Embryonic facial prominence (tissue), 1 donor: ENCODE results near the gene MINK1.

Experiments
- DNase-seq: peaks from one replicate; pipeline ENCODE4 v3.0.0-alpha.2; 2016; ENCODE audit errors: extremely low spot score

MINK1 gene

DNA sequence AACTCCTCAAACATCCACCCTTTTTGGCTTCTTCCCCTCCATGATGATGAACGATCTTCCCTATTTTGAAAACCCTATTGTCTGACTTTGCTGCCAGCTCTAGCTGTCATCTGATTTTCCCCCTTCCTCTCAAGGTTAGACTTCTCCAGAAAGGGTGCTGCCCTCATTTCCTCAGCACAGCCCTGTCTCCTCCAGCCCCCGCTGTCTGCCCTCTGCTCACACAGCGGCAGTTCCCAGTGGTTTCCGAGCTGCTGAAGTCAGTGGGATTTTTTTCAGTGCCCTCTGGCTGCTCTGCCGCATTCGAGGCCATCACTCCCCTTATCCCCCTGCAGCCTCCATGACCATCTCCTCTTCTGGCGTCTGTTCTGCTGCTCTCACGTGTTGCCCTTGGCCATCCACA, 39.6 kb downstream of the MINK1 start:
- DNase-seq: no peak

- no peak for DNase-seq
Measured at GRCh38 chr17:4877089-4877488, 43.9 kb downstream of the MINK1 start.

DNA sequence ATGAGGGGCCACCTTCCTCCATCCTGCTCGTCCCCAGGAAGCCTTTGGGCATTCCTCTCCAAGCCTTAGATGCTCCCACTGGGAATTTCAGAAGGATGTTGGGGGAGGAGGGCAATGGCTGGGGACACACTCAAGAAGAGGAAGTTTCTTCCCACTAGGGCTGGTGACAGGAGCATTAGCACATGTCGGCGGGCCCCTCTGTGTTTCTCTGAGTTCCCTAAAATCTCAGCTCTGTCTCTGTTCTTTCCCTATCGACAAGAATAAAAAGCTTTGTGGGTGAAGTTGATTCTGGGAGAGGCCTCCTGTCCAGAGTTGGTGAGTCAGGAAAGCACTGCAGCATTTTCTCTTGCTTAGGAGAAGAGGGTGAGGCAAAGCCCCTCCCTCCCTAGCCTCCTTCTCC, 46.5 kb downstream of the MINK1 start:
- DNase-seq: no peak

DNA sequence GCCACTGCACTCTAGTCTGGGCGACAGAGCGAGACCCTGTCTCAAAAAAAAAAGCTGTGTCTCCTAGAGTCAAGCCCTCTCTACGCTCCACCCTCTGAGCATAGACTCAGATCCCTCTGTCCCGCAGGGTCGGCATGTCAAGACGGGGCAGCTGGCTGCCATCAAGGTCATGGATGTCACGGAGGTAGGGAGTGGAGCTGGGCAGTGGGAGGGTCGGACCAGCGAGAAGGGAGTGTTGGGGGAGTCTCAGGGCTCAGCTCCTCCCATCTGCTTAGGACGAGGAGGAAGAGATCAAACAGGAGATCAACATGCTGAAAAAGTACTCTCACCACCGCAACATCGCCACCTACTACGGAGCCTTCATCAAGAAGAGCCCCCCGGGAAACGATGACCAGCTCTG, 47.7 kb downstream of the MINK1 start:
- no peak for DNase-seq

- DNase-seq: no peak
Measured at GRCh38 chr17:4881761-4882555, 48.8 kb downstream of the MINK1 start.

DNA sequence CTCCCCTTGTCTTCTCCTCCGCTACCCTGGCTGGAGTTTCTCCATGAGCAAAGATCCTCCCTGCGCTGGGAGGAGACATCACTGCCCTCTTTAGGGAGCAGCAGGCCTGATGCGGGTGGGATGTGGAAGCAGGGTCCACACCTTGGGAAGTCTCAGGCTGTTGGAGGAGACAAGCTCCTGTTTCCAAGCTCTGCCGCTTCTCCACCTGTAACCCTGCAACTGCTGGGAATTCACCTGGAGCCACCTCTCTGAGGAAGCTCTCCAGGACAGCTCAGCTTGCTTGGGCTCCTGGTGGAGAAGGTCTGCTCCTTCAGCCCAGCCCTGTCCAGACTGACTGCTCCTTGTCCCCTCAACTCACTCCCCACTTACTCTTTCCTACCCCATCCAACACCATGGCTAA, 51.3 kb downstream of the MINK1 start:
- no peak for DNase-seq

DNA sequence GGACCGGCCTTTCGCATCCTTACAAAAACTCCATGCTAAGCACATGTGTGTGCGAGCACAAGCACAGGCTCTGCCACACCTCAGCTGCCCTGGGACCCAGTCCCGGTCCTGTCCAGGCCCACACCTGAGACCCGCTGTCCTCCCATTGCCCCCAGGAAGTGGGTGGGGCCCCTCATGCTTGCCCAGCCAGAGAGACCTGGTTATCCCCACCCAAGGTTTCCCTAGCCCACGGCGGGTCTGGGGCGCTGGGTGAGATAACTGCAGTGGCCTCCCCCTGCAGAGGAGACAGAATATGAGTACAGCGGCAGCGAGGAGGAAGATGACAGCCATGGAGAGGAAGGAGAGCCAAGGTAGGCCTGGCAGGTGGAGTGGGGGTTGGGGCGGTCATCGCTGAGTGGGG, 53.7 kb downstream of the MINK1 start:
- no peak for DNase-seq

DNA sequence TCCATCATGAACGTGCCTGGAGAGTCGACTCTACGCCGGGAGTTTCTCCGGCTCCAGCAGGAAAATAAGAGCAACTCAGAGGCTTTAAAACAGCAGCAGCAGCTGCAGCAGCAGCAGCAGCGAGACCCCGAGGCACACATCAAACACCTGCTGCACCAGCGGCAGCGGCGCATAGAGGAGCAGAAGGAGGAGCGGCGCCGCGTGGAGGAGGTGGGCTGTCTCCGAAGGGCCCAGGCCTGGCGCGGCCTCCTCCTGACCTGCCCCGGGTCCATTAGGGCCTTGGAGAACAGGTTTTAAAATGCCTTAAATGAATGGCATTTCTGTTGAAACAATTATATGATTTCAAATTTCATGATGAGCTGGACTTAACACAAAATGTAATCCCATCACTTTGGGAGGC, 54.4 kb downstream of the MINK1 start:
- no peak for DNase-seq

- DNase-seq: no peak
Measured at GRCh38 chr17:4891411-4892410, 58.6 kb downstream of the MINK1 start.

DNA sequence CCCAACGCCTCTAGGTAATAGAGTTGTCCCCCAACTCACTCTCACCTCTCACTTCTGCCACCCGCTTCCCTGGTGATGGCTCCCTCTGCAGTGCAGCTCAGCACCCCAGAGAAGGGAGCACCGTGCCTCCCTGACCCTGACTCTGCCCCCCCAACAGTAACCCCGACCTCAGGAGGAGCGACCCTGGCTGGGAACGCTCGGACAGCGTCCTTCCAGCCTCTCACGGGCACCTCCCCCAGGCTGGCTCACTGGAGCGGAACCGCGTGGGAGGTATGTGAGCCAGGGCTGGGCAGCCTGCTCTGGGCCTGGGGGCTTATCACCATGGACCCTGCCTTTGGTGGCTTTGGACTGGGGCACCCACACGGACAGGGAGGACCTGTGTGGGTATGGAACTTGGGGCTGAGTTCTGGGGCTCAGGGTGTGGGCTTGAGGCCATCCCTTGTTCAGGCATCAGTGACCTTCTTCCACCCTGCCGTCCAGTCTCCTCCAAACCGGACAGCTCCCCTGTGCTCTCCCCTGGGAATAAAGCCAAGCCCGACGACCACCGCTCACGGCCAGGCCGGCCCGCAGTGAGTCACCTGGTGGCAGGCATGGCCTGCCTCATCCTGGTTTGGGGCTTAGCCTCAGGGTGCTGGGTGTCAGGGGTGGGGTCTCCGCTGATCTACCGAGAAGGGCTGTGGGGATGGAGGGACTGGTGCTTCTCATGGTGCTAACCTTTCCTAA, 59.5 kb downstream of the MINK1 start:
- DNase-seq: no peak

- DNase-seq: no peak
Measured at GRCh38 chr17:4893272-4893671, 60.1 kb downstream of the MINK1 start.

DNA sequence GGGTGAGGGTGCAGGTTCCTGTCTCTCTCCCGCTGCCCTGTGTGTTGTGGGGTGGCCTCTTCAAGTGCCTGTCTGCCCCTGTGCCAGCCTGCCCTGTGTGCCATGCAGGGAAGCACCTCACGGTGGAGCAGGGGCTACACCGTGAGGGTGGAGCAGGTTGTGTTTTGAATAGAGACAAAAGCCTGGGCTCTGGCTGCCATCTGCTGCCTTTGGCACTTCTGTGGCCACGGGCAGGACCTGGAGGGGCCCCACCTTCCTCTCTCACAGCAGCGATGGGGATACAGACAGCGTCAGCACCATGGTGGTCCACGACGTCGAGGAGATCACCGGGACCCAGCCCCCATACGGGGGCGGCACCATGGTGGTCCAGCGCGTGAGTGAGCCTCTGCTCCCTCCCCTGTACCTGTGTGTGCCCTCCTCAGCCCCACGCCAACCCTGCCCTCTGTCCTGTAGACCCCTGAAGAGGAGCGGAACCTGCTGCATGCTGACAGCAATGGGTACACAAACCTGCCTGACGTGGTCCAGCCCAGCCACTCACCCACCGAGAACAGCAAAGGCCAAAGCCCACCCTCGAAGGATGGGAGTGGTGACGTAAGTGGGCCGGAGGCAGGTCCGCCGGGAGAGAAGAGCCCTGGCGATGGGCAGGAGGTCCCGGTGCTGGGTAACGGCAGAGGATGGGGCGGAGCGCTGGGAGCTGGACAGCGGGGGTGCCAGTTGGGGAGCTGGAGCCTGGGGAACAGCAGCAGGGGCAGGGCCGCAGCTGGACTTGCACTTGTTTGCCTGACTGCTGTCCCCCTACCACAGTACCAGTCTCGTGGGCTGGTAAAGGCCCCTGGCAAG, 60.8 kb downstream of the MINK1 start:
- no peak for DNase-seq

DNA sequence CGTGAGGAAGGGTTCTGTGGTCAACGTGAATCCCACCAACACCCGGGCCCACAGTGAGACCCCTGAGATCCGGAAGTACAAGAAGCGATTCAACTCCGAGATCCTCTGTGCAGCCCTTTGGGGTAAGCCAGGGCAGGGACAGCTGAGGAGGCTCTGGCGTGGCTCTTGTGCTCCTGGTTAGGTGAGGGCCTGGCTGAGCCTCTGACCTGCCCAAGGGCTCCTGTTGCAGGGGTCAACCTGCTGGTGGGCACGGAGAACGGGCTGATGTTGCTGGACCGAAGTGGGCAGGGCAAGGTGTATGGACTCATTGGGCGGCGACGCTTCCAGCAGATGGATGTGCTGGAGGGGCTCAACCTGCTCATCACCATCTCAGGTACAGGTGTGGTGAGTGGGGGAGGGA, 62.0 kb downstream of the MINK1 start:
- no peak for DNase-seq

DNA sequence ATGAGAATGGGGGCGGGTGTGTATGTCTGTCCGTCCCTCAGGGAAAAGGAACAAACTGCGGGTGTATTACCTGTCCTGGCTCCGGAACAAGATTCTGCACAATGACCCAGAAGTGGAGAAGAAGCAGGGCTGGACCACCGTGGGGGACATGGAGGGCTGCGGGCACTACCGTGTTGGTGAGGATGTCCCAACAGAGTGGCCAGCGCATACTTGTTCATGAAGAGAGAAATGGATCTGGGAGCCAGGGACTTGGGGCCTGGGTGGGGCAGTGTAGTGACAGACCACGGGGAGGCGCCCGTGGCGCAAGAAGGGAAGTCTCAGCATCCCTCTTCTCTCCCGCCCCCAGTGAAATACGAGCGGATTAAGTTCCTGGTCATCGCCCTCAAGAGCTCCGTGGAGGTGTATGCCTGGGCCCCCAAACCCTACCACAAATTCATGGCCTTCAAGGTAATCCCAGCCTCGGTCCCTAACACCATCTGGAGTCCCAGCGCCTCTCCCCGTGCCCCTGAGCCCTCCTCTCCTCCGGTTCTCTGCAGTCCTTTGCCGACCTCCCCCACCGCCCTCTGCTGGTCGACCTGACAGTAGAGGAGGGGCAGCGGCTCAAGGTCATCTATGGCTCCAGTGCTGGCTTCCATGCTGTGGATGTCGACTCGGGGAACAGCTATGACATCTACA, 62.7 kb downstream of the MINK1 start:
- DNase-seq: no peak

- no peak for DNase-seq
Measured at GRCh38 chr17:4896332-4897197, 63.4 kb downstream of the MINK1 start.

DNA sequence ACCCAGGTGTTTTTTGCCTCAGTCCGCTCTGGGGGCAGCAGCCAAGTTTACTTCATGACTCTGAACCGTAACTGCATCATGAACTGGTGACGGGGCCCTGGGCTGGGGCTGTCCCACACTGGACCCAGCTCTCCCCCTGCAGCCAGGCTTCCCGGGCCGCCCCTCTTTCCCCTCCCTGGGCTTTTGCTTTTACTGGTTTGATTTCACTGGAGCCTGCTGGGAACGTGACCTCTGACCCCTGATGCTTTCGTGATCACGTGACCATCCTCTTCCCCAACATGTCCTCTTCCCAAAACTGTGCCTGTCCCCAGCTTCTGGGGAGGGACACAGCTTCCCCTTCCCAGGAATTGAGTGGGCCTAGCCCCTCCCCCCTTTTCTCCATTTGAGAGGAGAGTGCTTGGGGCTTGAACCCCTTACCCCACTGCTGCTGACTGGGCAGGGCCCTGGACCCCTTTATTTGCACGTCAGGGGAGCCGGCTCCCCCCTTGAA, 64.1 kb downstream of the MINK1 start:
- DNase-seq: no peak

GRCh38 chr17:4897785-4898184, 64.6 kb downstream of the MINK1 start:
- DNase-seq: no peak

- no peak for DNase-seq
Measured at GRCh38 chr17:4898351-4898750, 65.2 kb downstream of the MINK1 start.

DNA sequence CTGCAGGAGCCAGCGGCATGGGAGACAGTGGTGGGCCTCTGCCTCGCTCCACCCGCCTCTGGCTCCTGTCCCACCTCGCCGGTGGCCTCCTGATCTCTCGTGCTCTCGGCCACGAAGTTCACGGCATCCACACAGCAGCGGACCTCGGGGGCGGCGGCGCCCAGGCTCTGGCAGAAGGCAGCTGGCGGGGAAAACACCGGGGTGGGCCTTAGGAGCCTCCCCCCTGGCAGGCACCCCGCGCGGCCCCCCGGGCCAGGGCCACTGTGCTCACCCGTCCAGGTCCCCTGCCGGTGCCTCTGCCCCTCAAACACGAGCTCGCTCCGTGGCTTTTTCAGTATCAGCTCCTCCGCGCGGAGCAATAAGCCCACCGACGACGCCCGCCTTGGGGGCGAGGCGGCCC, 65.8 kb downstream of the MINK1 start:
- DNase-seq: no peak
